Spinal cord (tissue), 4 donors: ENCODE results near the gene ECE1. TPM values are rescaled to one million over a fixed set of nuclear protein-coding genes. Genes with fewer than 3 reads are reported as not detected.

Experiments used
- polyA plus RNA-seq, 2 donors: library from polyadenylated mRNA; unstranded; fragments of 120-200 nt; gene quantifications; one replicate each; pipeline ENCODE4 v1.2.1, GENCODE V29; 2013; ENCODE audit not compliant: insufficient read length in 2 of 2
- total RNA-seq, 2 donors: library from RNA; depleted of rRNA in 1 of 2; stranded (reverse); fragments of 120-200 nt in 1 of 2; fragments of >200 nt in 1 of 2; gene quantifications; one replicate each; pipeline versions ENCODE4 v1.2.3 to v1.2.4, GENCODE V29; 2013 to 2014

ECE1 gene
- total and polyA plus RNA-seq, 4 donors: 21.2 to 33.9 (median 27.1) TPM

Other genes with a start within 250 kb of the ECE1 start
- gene EIF4G3, start 113.6 kb downstream of the ECE1 start, total RNA-seq: 10 to 100 TPM; 68.7 to 94.7 TPM
- 100 to 1,000 TPM in 1 of 2 donors, 10 to 100 TPM in 1; 89.0 to 111 TPM for gene EIF4G3, start 113.6 kb downstream of the ECE1 start, polyA plus RNA-seq
- gene NBPF3, start 149.7 kb upstream of the ECE1 start, total RNA-seq: 10 to 100 TPM; 10.0 to 11.2 TPM
- 10 to 100 TPM in 1 of 2 donors, 1 to 10 TPM in 1; 9.7 to 16.1 TPM for gene NBPF3, start 149.7 kb upstream of the ECE1 start, polyA plus RNA-seq
- gene ALPL, start 219.0 kb upstream of the ECE1 start, total RNA-seq: 10 to 100 TPM; 10.5 to 35.7 TPM
- gene ALPL, start 219.0 kb upstream of the ECE1 start, polyA plus RNA-seq: 10 to 100 TPM; 30.6 to 33.0 TPM